ENCODE results near the gene HNRNPL.
"Not testable (repeated sequence)": the region's sequence is repeated elsewhere in the genome, so short reads cannot be mapped to it uniquely, and the experiment has no call there.

HNRNPL gene

GRCh38 chr19:38796154-38796553 is 53.6 kb downstream of the HNRNPL start:
- DNase-seq = no peak

GRCh38 chr19:38795549-38795948 is 54.2 kb downstream of the HNRNPL start:
- no peak for DNase-seq

DNA sequence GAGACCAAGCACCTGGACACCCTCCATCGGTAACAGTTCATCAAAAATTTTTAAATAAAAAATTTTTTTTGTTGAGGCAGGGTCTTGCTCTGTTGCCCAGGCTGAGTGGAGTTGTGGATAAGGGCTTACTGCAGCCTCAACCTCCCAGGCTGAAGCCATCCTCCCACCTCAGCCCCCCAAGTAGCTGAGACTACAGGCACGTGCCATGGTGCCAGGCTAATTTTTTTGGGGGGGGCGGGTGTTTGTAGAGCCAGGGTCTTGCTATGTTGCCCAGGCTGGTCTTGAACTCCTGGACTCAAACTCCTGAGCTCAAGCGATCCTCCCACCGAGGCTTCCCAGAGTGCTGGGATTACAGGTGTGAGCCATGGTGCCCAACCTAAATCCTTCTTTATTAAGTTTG is 56.1 kb downstream of the HNRNPL start:
- DNase-seq = no peak

DNA sequence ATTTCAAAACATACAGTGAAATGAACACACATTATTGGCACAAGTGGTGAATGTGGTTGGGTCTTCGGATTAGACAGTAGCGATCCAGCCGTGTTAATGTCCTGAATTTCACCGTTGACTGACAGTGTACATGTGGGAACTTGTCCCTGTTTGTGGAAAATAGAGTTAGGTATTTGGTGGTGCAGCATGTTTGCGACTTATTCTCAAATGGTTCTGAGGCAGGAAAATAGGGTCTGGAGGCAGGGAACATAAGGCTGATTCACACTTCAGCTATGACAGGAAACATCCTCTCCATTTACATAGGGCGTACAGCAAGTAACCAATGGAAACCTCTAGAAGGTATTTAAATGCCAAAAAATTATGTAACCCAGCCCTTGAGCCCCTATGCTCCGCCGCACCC is 56.6 kb downstream of the HNRNPL start:
- no peak for DNase-seq

- DNase-seq = peak; percentile 57
Observed at GRCh38 chr19:38792250-38793111, 57.3 kb downstream of the HNRNPL start.

DNA sequence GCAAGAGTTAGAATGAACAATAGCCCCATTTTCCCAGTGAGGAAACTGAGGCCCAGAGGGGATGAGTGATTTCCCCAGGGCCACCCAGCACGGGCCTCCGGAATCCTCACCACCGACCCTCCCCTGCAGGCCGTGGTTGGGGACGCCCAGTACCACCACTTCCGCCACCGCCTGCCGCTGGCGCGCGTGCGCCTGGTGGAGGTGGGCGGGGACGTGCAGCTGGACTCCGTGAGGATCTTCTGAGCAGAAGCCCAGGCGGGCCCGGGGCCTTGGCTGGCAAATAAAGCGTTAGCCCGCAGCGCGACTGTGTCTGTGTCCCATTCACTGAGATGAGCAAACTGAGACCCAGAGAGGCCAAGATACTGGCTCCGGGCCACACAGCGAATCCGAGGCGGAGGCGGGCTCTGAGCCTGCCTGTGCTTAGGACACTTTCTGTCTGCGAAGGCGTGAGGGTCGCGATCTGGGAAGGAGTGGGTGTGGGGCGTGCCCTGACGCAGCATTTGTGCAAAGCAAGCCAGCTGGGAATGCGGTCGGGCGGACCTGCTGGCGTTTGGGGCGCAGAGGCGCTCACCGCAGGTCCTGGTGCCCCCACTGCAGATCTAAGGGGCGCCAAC is 58.2 kb downstream of the HNRNPL start:
- not testable (repeated sequence) for DNase-seq

GRCh38 chr19:38790507-38791403 is 59.0 kb downstream of the HNRNPL start:
- DNase-seq = not testable (repeated sequence)

DNA sequence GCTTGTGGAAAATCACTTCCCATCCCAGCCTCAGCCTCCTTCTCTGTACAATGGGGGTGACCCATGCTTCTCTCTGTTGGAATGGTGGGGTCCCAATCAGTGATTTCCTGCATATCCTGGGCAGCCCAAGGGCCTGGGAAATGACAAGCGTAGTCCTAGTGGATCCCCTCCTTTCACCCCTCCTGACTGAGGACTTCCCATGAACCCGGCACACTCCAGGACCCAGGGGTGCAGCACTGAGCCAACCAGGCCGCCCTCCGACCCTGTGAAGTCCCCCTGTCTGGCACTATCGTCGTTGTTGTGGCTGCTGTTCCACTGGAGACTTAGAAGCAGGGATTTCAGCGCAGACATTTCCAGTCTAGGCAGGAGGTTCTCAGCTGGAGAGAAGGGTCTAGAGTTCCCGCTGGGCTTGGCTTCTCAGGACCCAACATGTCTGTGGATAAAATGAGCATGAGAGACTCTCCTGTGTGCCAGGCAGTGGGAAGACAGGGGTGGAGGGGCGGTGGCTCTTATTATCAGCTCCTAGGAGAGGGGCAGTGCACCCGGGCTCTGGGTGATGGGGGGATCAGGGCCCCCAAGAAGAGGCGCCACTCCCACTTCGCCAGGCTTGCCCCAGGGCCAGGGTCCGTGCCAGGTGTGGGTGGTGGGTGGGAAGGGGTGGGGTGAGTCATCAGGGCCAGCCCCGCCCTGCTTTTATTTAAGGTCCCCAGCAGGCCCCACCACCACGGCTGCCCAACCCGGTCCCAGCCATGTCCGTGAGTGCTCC is 61.1 kb downstream of the HNRNPL start, which contains the start of gene LGALS7B:
Gene LGALS7B (plus strand): TSS at position 723 of the 766 bp plus-strand sequence. CDS start 27 bp downstream, at position 750.
- DNase-seq = no peak

DNA sequence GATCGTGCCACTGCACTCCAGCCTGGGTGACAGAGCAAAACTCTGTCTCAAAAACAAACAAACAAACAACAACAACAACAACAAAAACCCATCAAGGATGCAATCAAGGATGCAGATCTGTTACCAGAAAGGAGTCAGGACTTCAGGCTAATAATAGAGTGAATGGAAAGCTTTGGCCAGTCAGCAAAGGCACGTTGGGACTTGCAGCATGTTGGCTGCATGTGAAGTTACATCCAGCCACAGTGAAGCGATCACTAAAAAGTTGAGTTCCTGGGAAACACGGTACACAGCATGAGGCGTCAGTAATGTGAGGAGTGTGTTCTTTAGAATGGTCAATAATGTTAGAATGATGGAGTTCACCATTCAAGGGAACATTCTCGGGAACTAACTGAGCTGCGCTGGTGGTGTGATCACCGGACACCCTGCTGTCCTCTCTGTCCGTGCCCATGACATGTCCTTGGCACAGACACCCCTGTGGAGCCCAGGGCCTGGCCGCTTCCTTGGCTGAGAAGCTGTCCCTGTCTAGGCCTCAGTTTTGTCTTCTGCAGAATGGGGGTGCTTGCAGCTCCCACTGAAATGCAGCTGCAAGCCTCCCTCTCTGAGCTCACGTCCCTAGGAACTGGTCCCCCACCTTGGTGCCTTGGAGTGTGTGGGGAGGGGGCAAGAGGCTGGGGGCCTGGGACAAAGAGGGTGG is 63.1 kb downstream of the HNRNPL start:
- DNase-seq = no peak

Measured in activated gamma-delta T cell treated with Interleukin-2 at 50 U/mL for 16 hours (primary cell).